ENCODE results near the gene LMNA. TPM values are rescaled to one million over a fixed set of nuclear protein-coding genes. Genes with fewer than 3 reads are reported as not detected.

Gene LMNA
- total RNA-seq, 1 experiment from 2014 or later, result 112 TPM

- POLR2A ChIA-PET, result interaction anchor here (0.8 to 2.4 kb wide), 5 partner anchors 15 to 83 kb away, joined by 4 to 16 read pairs (median 6); partner anchors contain the start of genes LMNA, PMF1 and RAB25
- BruUV-seq (replicated peaks), result no TSS peak
- no peaks in the 10 kb centered on the region for H3K27me3 Mint-ChIP-seq (ENCODE audit: insufficient read depth, unreplicated experiment)
- H3K4me3 Mint-ChIP-seq (ENCODE audit: unreplicated experiment), result no peak overlapping the region
- Histone ChIP-seq H3K9me3 (no peaks in the 10 kb centered on the region), H3K36me3 (ENCODE audit: control insufficient read depth, insufficient read depth, low read length) (peaks cover 5% of the 10 kb centered on the region), H3K4me1 (peaks cover 42% of the 10 kb centered on the region), H3K27me3 (replicated peaks; ENCODE audit: control insufficient read depth, insufficient read depth, low read length) (no peaks in the 10 kb centered on the region), H3K4me3 (ENCODE audit: low read depth, low read length) (no peak overlapping the region)
- no peak for DNase-seq
- TF ChIP-seq, protein P1, sequence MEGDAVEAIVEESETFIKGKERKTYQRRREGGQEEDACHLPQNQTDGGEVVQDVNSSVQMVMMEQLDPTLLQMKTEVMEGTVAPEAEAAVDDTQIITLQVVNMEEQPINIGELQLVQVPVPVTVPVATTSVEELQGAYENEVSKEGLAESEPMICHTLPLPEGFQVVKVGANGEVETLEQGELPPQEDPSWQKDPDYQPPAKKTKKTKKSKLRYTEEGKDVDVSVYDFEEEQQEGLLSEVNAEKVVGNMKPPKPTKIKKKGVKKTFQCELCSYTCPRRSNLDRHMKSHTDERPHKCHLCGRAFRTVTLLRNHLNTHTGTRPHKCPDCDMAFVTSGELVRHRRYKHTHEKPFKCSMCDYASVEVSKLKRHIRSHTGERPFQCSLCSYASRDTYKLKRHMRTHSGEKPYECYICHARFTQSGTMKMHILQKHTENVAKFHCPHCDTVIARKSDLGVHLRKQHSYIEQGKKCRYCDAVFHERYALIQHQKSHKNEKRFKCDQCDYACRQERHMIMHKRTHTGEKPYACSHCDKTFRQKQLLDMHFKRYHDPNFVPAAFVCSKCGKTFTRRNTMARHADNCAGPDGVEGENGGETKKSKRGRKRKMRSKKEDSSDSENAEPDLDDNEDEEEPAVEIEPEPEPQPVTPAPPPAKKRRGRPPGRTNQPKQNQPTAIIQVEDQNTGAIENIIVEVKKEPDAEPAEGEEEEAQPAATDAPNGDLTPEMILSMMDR (IDR thresholded peaks at IDR 0.05; ENCODE audit: insufficient read depth in 1 of 2, low read depth in 1 of 2, low read length in 1 of 2, severe bottlenecking in 1 of 2, unreplicated experiment in 1 of 2), result no peak
- peaks cover 52% of the 10 kb centered on the region for H3K36me3 Mint-ChIP-seq (ENCODE audit: insufficient read depth, unreplicated experiment)
- CTCF ChIA-PET, result interaction anchor here (1.0 to 5.1 kb wide), 11 partner anchors 13 to 95 kb away, joined by 3 to 115 read pairs (median 8); partner anchors contain the start of genes LMNA and SLC25A44
- H3K4me1 Mint-ChIP-seq (ENCODE audit: low read depth, unreplicated experiment), result peaks cover 30% of the 10 kb centered on the region
- no peaks in the 10 kb centered on the region for H3K9me3 Mint-ChIP-seq (ENCODE audit: unreplicated experiment)
- intact Hi-C loops (cut with micrococcal nuclease; ENCODE audit: unreplicated experiment), result loop anchor here (1.0 kb wide), 5 partner anchors 30 to 192 kb away; no protein-coding TSS in a partner anchor
- peak overlapping the region; percentile 92 for H3K27ac Mint-ChIP-seq (ENCODE audit: unreplicated experiment)
Measured at GRCh38 chr1:156130578-156130942, 16.0 kb downstream of the LMNA start.

- H3K27me3 ChIP-seq (replicated peaks; ENCODE audit: control insufficient read depth, insufficient read depth, low read length), result no peaks in the 10 kb centered on the region
- peaks cover 7% of the 10 kb centered on the region for H3K4me1 ChIP-seq
- Mint-ChIP-seq H3K9me3 (ENCODE audit: unreplicated experiment) (no peaks in the 10 kb centered on the region), H3K27me3 (ENCODE audit: insufficient read depth, unreplicated experiment) (no peaks in the 10 kb centered on the region), H3K4me3 (ENCODE audit: unreplicated experiment) (no peak overlapping the region), H3K27ac (ENCODE audit: unreplicated experiment) (peak overlapping the region; percentile 50), H3K36me3 (ENCODE audit: insufficient read depth, unreplicated experiment) (peaks cover 69% of the 10 kb centered on the region), H3K4me1 (ENCODE audit: low read depth, unreplicated experiment) (peaks cover 4% of the 10 kb centered on the region)
- TF ChIP-seq, protein P1 (IDR thresholded peaks at IDR 0.05; ENCODE audit: insufficient read depth in 1 of 2, low read depth in 1 of 2, low read length in 1 of 2, severe bottlenecking in 1 of 2, unreplicated experiment in 1 of 2), result no peak
- DNase-seq, result no peak
- no TSS peak for BruUV-seq (replicated peaks)
- no peak overlapping the region for H3K4me3 ChIP-seq (ENCODE audit: low read depth, low read length)
- POLR2A ChIA-PET, result no interaction called here
- H3K36me3 ChIP-seq (ENCODE audit: control insufficient read depth, insufficient read depth, low read length), result peaks cover 15% of the 10 kb centered on the region
- intact Hi-C loops (cut with micrococcal nuclease; ENCODE audit: unreplicated experiment), result no loop called here
- H3K9me3 ChIP-seq, result no peaks in the 10 kb centered on the region
- CTCF ChIA-PET, result interaction anchor here (1.1 kb wide), 1 partner anchor 39 kb away, joined by 3 read pairs; no protein-coding TSS in a partner anchor
Measured at GRCh38 chr1:156134716-156135435, 20.4 kb downstream of the LMNA start.

DNA sequence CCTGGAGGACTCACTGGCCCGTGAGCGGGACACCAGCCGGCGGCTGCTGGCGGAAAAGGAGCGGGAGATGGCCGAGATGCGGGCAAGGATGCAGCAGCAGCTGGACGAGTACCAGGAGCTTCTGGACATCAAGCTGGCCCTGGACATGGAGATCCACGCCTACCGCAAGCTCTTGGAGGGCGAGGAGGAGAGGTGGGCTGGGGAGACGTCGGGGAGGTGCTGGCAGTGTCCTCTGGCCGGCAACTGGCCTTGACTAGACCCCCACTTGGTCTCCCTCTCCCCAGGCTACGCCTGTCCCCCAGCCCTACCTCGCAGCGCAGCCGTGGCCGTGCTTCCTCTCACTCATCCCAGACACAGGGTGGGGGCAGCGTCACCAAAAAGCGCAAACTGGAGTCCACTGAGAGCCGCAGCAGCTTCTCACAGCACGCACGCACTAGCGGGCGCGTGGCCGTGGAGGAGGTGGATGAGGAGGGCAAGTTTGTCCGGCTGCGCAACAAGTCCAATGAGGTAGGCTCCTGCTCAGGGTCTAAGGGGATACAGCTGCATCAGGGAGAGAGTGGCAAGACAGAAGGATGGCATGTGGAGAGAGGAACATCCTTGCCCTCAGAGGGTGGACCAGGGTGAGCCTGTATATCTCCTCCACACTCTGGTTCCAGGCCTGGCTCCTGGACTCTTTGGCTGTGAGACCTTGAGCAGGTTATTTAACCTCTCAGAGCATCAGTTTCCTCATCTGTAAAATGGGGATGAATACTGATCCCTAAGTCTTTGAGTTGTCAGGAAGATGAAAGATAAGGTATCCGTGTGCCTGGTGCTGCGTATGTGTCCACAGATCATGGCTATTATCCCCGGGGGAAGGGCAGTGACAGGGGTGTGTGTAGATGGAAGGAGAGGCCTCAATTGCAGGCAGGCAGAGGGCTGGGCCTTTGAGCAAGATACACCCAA, 21.7 kb downstream of the LMNA start:
- peaks cover 14% of the 10 kb centered on the region for H3K36me3 ChIP-seq (ENCODE audit: control insufficient read depth, insufficient read depth, low read length)
- DNase-seq, result no peak
- Mint-ChIP-seq H3K27ac (ENCODE audit: unreplicated experiment) (peak overlapping the region; percentile 69), H3K4me1 (ENCODE audit: low read depth, unreplicated experiment) (no peaks in the 10 kb centered on the region), H3K4me3 (ENCODE audit: unreplicated experiment) (no peak overlapping the region), H3K27me3 (ENCODE audit: insufficient read depth, unreplicated experiment) (no peaks in the 10 kb centered on the region), H3K9me3 (ENCODE audit: unreplicated experiment) (no peaks in the 10 kb centered on the region), H3K36me3 (ENCODE audit: insufficient read depth, unreplicated experiment) (peaks cover 76% of the 10 kb centered on the region)
- H3K27me3 ChIP-seq (replicated peaks; ENCODE audit: control insufficient read depth, insufficient read depth, low read length), result no peaks in the 10 kb centered on the region
- POLR2A ChIA-PET, result no interaction called here
- CTCF ChIA-PET, result interaction anchor here (1.1 to 1.6 kb wide), 2 partner anchors 89 to 110 kb away, joined by 6 to 11 read pairs; no protein-coding TSS in a partner anchor
- H3K4me1 ChIP-seq, result no peaks in the 10 kb centered on the region
- no peaks in the 10 kb centered on the region for H3K9me3 ChIP-seq
- intact Hi-C loops (cut with micrococcal nuclease; ENCODE audit: unreplicated experiment), result no loop called here
- no TSS peak for BruUV-seq (replicated peaks)
- TF ChIP-seq, protein P1 (IDR thresholded peaks at IDR 0.05; ENCODE audit: insufficient read depth in 1 of 2, low read depth in 1 of 2, low read length in 1 of 2, severe bottlenecking in 1 of 2, unreplicated experiment in 1 of 2), result no peak
- H3K4me3 ChIP-seq (ENCODE audit: low read depth, low read length), result no peak overlapping the region
